B cell (primary cell): ENCODE data around the gene HS3ST2. TPM values are rescaled to one million over a fixed set of nuclear protein-coding genes. Genes with fewer than 3 reads are reported as not detected.

Source experiments
- ATAC-seq: fragments of 200-7000 bp; cut with Tn5 transposase; one replicate; pipeline ENCODE4 v1.10.0; 2021; ENCODE audit warnings: low read depth, mild to moderate bottlenecking, moderate number of reproducible peaks, moderate library complexity
- CTCF ChIA-PET: fragments of 350-600 bp; sonication (Branson Sonifier 250); formaldehyde crosslinking; loops from one replicate; lab custom pipeline; 2021; ENCODE audit warnings: antibody characterized with exemption, inconsistent platforms; lab: Charles Lee
- POLR2A ChIA-PET: fragments of 350-600 bp; sonication (Branson Sonifier 250); formaldehyde crosslinking; loops from one replicate; lab custom pipeline; 2021; ENCODE audit warnings: antibody characterized with exemption; lab: Charles Lee
- DNase-seq: peaks from one replicate; pipeline ENCODE4 v3.0.0; 2013
- H2AFZ ChIP-seq: 2 replicates; pipeline ENCODE4 v1.6.1; 2012; ENCODE audit warnings: mild to moderate bottlenecking, low read depth, low read length; ENCODE audit not compliant: insufficient read depth, poor library complexity, severe bottlenecking
- H3K27ac ChIP-seq, 2 donors: 1 replicate in 1 of 2; 2 replicates in 1 of 2; pipeline ENCODE4 v1.5.1; 2012 to 2013; ENCODE audit warnings: low read length in 2 of 2, mild to moderate bottlenecking in 2 of 2, moderate library complexity in 1 of 2
- H3K27me3 ChIP-seq, 4 experiments: fragments of 200-600 bp in 1 of 4; sonication (generic) in 1 of 4; replicated peaks in 1 of 4; 1 replicate in 2 of 4; 2 replicates in 2 of 4; pipeline versions ENCODE4 v1.6.1 to v1.7.0; 2013 to 2016; ENCODE audit warnings: low read length in 3 of 4, mild to moderate bottlenecking in 2 of 4, mixed read lengths in 1 of 4, moderate library complexity in 1 of 4; ENCODE audit not compliant: insufficient read depth in 4 of 4, control insufficient read depth in 3 of 4; ENCODE audit errors: control extremely low read depth in 1 of 4
- H3K36me3 ChIP-seq, 2 experiments: replicated peaks in 1 of 2; 1 replicate in 1 of 2; 2 replicates in 1 of 2; pipeline versions ENCODE4 v1.6.1 to v1.7.1; 2013; ENCODE audit warnings: low read length in 1 of 2; ENCODE audit not compliant: insufficient read depth in 2 of 2, control insufficient read depth in 1 of 2; ENCODE audit errors: control extremely low read depth in 1 of 2, extremely low read depth in 1 of 2
- H3K4me1 ChIP-seq, 2 donors: fragments of 200-600 bp in 1 of 2; sonication (generic) in 1 of 2; 1 replicate in 1 of 2; 2 replicates in 1 of 2; pipeline versions ENCODE4 v1.5.1 to v1.6.1; 2013 to 2017; ENCODE audit warnings: low read length in 2 of 2; ENCODE audit not compliant: control insufficient read depth in 2 of 2, insufficient read depth in 2 of 2
- H3K4me2 ChIP-seq: replicated peaks from 2 replicates; pipeline ENCODE3; 2012; ENCODE audit warnings: mild to moderate bottlenecking, low read depth, low read length; ENCODE audit not compliant: poor library complexity, severe bottlenecking
- H3K4me3 ChIP-seq, 5 experiments: fragments of 200-600 bp in 1 of 5; sonication (generic) in 1 of 5; 1 replicate in 3 of 5; 2 replicates in 2 of 5; pipeline versions ENCODE4 v1.5.1 to v1.7.0; 2011 to 2016; ENCODE audit warnings: low read length in 4 of 5, mild to moderate bottlenecking in 4 of 5, low read depth in 2 of 5, control low read depth in 1 of 5, moderate library complexity in 1 of 5; ENCODE audit not compliant: insufficient read depth in 1 of 5; ENCODE audit errors: control extremely low read depth in 1 of 5, extremely low read depth in 1 of 5
- H3K79me2 ChIP-seq: fragments of 200-600 bp; sonication (generic); one replicate; pipeline ENCODE4 v1.6.0; 2016; ENCODE audit warnings: low read length; ENCODE audit not compliant: control insufficient read depth, insufficient read depth
- H3K9ac ChIP-seq: fragments of 200-600 bp; sonication (generic); 2 replicates; pipeline ENCODE4 v1.6.1; 2017; ENCODE audit warnings: mild to moderate bottlenecking, low read length, moderate library complexity
- H3K9me3 ChIP-seq, 3 donors: one replicate each; pipeline versions ENCODE4 v1.6.1 to v1.7.1; 2013; ENCODE audit warnings: low read length in 2 of 3; ENCODE audit not compliant: control insufficient read depth in 2 of 3, insufficient read depth in 1 of 3; ENCODE audit errors: control extremely low read depth in 1 of 3
- H4K20me1 ChIP-seq: 2 replicates; pipeline ENCODE4 v1.6.0; 2012; ENCODE audit warnings: mild to moderate bottlenecking, low read length; ENCODE audit not compliant: insufficient read depth, control insufficient read depth, poor library complexity, severe bottlenecking
- H3K27ac Mint-ChIP-seq: one replicate; pipeline ENCODE4 v1.8.0; 2021; ENCODE audit warnings: mixed read lengths
- H3K27me3 Mint-ChIP-seq: one replicate; pipeline ENCODE4 v1.8.0; 2021; ENCODE audit warnings: mixed read lengths
- H3K4me1 Mint-ChIP-seq: one replicate; pipeline ENCODE4 v1.8.0; 2021; ENCODE audit warnings: mixed read lengths
- H3K4me3 Mint-ChIP-seq: one replicate; pipeline ENCODE4 v1.8.0; 2021; ENCODE audit warnings: mixed read lengths
- H3K9me3 Mint-ChIP-seq: one replicate; pipeline ENCODE4 v1.8.0; 2022; ENCODE audit warnings: mixed read lengths; ENCODE audit not compliant: insufficient read depth
- EZH2 ChIP-seq: IDR thresholded peaks from 2 replicates; pipeline ENCODE4 v1.6.1; 2012; ENCODE audit warnings: borderline replicate concordance, low read depth, mild to moderate bottlenecking, moderate library complexity, low read length; ENCODE audit not compliant: insufficient read depth, poor library complexity, severe bottlenecking
- WGBS: methylation state at CpG from one replicate; pipeline ENCODE4 v1.1.5; 2013; ENCODE audit warnings: missing lambda C conversion rate; ENCODE audit not compliant: insufficient coverage; 5-methylcytosine and 5-hydroxymethylcytosine counted together
- intact Hi-C: fragments of 100-400 bp; cut with micrococcal nuclease; formaldehyde crosslinking; loops from one replicate; pipeline ENCODE4 v1.10.0; 2022
- polyA plus RNA-seq: library from polyadenylated mRNA; depleted of rRNA; stranded (reverse); fragments of >200 nt; gene quantifications from 2 replicates; pipeline ENCODE4 v1.2.3, GENCODE V29; 2012
- total RNA-seq, 2 donors: library from RNA; stranded (reverse); fragments of 120-200 nt in 1 of 2; gene quantifications; 1 replicate in 1 of 2; 2 replicates in 1 of 2; pipeline versions ENCODE4 v1.2.3 to v1.2.4, GENCODE V29; 2013 to 2022
- TF ChIP-seq, protein P1 (sequence below): fragments of 200-600 bp; IDR thresholded peaks from one replicate; pipeline ENCODE4 v1.8.0; 2022; ENCODE audit warnings: antibody characterized with exemption, mild to moderate bottlenecking

The HS3ST2 gene
- total and polyA plus RNA-seq, 2 donors (not counting 1 experiment from before 2014, with no cell fraction given): not detected

DNA sequence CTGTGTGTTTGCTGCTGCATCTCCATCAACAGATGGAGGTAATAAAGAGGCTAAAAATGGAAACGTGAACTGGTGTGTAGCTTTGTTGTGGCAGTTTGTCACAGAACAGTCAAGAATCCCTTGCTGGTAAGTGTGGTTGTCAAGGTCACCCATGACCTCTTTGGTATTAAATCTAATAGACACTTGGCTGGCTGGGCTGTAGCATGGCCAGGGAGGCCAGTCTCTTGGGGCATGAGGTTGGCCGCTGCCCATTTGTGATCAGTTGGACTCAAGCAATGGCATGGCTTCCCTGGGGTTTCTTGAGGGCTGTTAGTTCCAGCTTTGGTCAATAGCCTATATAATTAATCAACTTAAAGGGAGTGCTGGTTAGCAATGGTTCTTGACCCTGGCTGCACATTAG is 14.8 kb upstream of the HS3ST2 start:
- Mint-ChIP-seq H3K4me1 (peaks cover 1% of the 10 kb centered on the region), H3K4me3 (no peak overlapping the region), H3K27me3 (peaks cover 26% of the 10 kb centered on the region), H3K27ac (no peak overlapping the region), H3K9me3 (peaks cover 4% of the 10 kb centered on the region)
- Histone ChIP-seq H3K9ac (no peak overlapping the region), H3K9me3 (peaks cover 0 to 10% (median 4%) of the 10 kb centered on the region in 3 donors), H4K20me1 (no peaks in the 10 kb centered on the region), H3K27ac (no peak overlapping the region), H3K27me3 (peaks cover 0 to 12% (median 4%) of the 10 kb centered on the region in 4 experiments), H3K4me3 (no peak overlapping the region), H3K79me2 (no peaks in the 10 kb centered on the region), H3K4me1 (no peaks in the 10 kb centered on the region), H3K4me2 (no peak overlapping the region), H3K36me3 (no peaks in the 10 kb centered on the region), H2AFZ (no peak overlapping the region)
- ChIA-PET CTCF (no interaction called here), POLR2A (no interaction called here)
- intact Hi-C loops: no loop called here
- no peak for ATAC-seq
- no peak for DNase-seq
- no peak for TF ChIP-seq EZH2
- TF ChIP-seq, protein P1, sequence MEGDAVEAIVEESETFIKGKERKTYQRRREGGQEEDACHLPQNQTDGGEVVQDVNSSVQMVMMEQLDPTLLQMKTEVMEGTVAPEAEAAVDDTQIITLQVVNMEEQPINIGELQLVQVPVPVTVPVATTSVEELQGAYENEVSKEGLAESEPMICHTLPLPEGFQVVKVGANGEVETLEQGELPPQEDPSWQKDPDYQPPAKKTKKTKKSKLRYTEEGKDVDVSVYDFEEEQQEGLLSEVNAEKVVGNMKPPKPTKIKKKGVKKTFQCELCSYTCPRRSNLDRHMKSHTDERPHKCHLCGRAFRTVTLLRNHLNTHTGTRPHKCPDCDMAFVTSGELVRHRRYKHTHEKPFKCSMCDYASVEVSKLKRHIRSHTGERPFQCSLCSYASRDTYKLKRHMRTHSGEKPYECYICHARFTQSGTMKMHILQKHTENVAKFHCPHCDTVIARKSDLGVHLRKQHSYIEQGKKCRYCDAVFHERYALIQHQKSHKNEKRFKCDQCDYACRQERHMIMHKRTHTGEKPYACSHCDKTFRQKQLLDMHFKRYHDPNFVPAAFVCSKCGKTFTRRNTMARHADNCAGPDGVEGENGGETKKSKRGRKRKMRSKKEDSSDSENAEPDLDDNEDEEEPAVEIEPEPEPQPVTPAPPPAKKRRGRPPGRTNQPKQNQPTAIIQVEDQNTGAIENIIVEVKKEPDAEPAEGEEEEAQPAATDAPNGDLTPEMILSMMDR: no peak
- 73% methylated on average over 1 of the region's 2 CpGs for WGBS

DNA sequence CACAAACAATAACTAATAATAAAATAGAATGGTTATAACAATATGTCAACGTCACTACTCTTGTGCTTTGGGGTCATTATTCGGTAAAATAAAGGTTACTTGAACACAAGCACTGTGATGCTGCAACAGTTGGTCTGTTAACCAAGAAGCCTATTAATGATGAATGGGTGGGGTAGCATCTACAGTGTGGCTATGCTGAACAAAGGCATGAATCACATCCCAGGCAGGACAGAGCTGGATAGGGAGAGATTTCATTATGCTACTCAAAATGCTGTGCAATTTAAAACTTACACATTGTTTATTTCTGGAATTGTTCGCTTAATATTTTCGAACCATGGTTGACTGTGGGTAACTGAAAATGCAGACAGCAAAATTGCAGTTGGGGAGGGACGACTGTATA is 9.1 kb upstream of the HS3ST2 start:
- DNase-seq: no peak
- no peak for ATAC-seq
- no peaks in the 10 kb centered on the region for H3K9me3 Mint-ChIP-seq
- peaks cover 19% of the 10 kb centered on the region for H3K27me3 Mint-ChIP-seq
- no peaks in the 10 kb centered on the region for H3K4me1 Mint-ChIP-seq
- H3K27ac ChIP-seq: no peak overlapping the region
- no peak overlapping the region for H3K4me3 Mint-ChIP-seq
- no peak overlapping the region for H3K4me2 ChIP-seq
- H2AFZ ChIP-seq: no peak overlapping the region
- H3K79me2 ChIP-seq: no peaks in the 10 kb centered on the region
- TF ChIP-seq, protein P1: no peak
- no peak overlapping the region for H3K4me3 ChIP-seq
- H3K27me3 ChIP-seq: peaks cover 0 to 6% (median 4%) of the 10 kb centered on the region in 4 experiments
- H3K9me3 ChIP-seq: no peaks in the 10 kb centered on the region
- no peak overlapping the region for H3K9ac ChIP-seq
- intact Hi-C loops: no loop called here
- H4K20me1 ChIP-seq: no peaks in the 10 kb centered on the region
- no peak overlapping the region for H3K27ac Mint-ChIP-seq
- 85% methylated on average over 3 of the region's 5 CpGs for WGBS
- no peaks in the 10 kb centered on the region for H3K36me3 ChIP-seq
- ChIA-PET CTCF (no interaction called here), POLR2A (no interaction called here)
- H3K4me1 ChIP-seq: no peaks in the 10 kb centered on the region
